ENCODE results near the gene ITGA4. TPM values are rescaled to one million over a fixed set of nuclear protein-coding genes. Genes with fewer than 3 reads are reported as not detected.

ITGA4 gene
- total RNA-seq, 1 donor from 2014 or later, result 24.0 TPM

- H3K27ac ChIP-seq, result no peak overlapping the region
Measured at GRCh38 chr2:181472990-181473389, 15.8 kb downstream of the ITGA4 start.

GRCh38 chr2:181474222-181474881 lies 17.2 kb downstream of the ITGA4 start:
- no peaks in the 10 kb centered on the region for H3K27me3 ChIP-seq (ENCODE audit: low read depth)
- H3K4me3 ChIP-seq, result no peak overlapping the region
- no peak overlapping the region for H3K27ac ChIP-seq
- no peak for ATAC-seq
- H3K4me1 ChIP-seq, result peaks cover 3% of the 10 kb centered on the region
- DNase-seq, result no peak
- no peak for TF ChIP-seq CTCF (IDR thresholded peaks at IDR 0.05)
- intact Hi-C loops (cut with DNase I), result no loop called here
- peaks cover 6% of the 10 kb centered on the region for H3K36me3 ChIP-seq
- no peaks in the 10 kb centered on the region for H3K9me3 ChIP-seq

More at GRCh38 chr2:181472990-181473389, 15.8 kb downstream of the ITGA4 start:
- no peaks in the 10 kb centered on the region for H3K9me3 ChIP-seq
- no peak for ATAC-seq
- H3K4me1 ChIP-seq, result peaks cover 3% of the 10 kb centered on the region
- peaks cover 6% of the 10 kb centered on the region for H3K36me3 ChIP-seq
- intact Hi-C loops (cut with DNase I), result no loop called here
- no peak for TF ChIP-seq CTCF (IDR thresholded peaks at IDR 0.05)
- H3K4me3 ChIP-seq, result no peak overlapping the region
- no peak for DNase-seq
- H3K27me3 ChIP-seq (ENCODE audit: low read depth), result no peaks in the 10 kb centered on the region

GRCh38 chr2:181483211-181483610 lies 26.0 kb downstream of the ITGA4 start:
- Histone ChIP-seq H3K36me3 (peaks cover 15% of the 10 kb centered on the region), H3K9me3 (no peaks in the 10 kb centered on the region), H3K27ac (no peak overlapping the region), H3K4me3 (no peak overlapping the region), H3K27me3 (ENCODE audit: low read depth) (no peaks in the 10 kb centered on the region), H3K4me1 (no peaks in the 10 kb centered on the region)
- ATAC-seq, result no peak
- intact Hi-C loops (cut with DNase I), result no loop called here
- no peak for DNase-seq
- no peak for TF ChIP-seq CTCF (IDR thresholded peaks at IDR 0.05)

GRCh38 chr2:181483876-181484275 lies 26.7 kb downstream of the ITGA4 start:
- no peak for TF ChIP-seq CTCF (IDR thresholded peaks at IDR 0.05)
- DNase-seq (no peak), ATAC-seq (no peak)
- Histone ChIP-seq H3K4me1 (no peaks in the 10 kb centered on the region), H3K9me3 (no peaks in the 10 kb centered on the region), H3K4me3 (no peak overlapping the region), H3K27me3 (ENCODE audit: low read depth) (no peaks in the 10 kb centered on the region), H3K27ac (no peak overlapping the region), H3K36me3 (peaks cover 15% of the 10 kb centered on the region)
- intact Hi-C loops (cut with DNase I), result no loop called here

GRCh38 chr2:181484851-181485637 lies 27.9 kb downstream of the ITGA4 start:
- DNase-seq, result no peak
- intact Hi-C loops (cut with DNase I), result no loop called here
- H3K4me1 ChIP-seq, result no peaks in the 10 kb centered on the region
- H3K27ac ChIP-seq, result no peak overlapping the region
- TF ChIP-seq CTCF (IDR thresholded peaks at IDR 0.05), result no peak
- H3K27me3 ChIP-seq (ENCODE audit: low read depth), result no peaks in the 10 kb centered on the region
- ATAC-seq, result no peak
- H3K9me3 ChIP-seq, result no peaks in the 10 kb centered on the region
- H3K36me3 ChIP-seq, result peaks cover 15% of the 10 kb centered on the region
- H3K4me3 ChIP-seq, result no peak overlapping the region

Measured in lower lobe of right lung (tissue), 2 donors.